Activated T-helper 1 cell treated with Interleukin-2 at 50 U/mL for 16 hours (primary cell): ENCODE results near the gene PEAR1.
A peak's percentile ranks its signal among the peaks of the same experiment; 100 is the strongest.

Experiments used
- DNase-seq: peaks from one replicate; pipeline ENCODE4 v3.0.0-alpha.2; 2020; ENCODE audit warnings: low read depth

The PEAR1 gene

GRCh38 chr1:156859523-156860112 lies 33.9 kb upstream of the PEAR1 start:
- no peak for DNase-seq

- DNase-seq: peak; percentile 30
Measured at GRCh38 chr1:156860113-156860627, 33.3 kb upstream of the PEAR1 start.

- DNase-seq: peak; percentile 39
Measured at GRCh38 chr1:156860628-156861423, 32.7 kb upstream of the PEAR1 start, which contains the start of gene NTRK1. TSS of gene NTRK1 (plus strand) at chr1:156860865. CDS start at chr1:156860935, 70 bp downstream.

GRCh38 chr1:156862584-156862983 lies 30.9 kb upstream of the PEAR1 start:
- no peak for DNase-seq

GRCh38 chr1:156862997-156863599 lies 30.4 kb upstream of the PEAR1 start:
- no peak for DNase-seq

GRCh38 chr1:156863631-156864030 lies 29.9 kb upstream of the PEAR1 start:
- DNase-seq: no peak

- no peak for DNase-seq
Measured at GRCh38 chr1:156864796-156865195, 28.7 kb upstream of the PEAR1 start.

- no peak for DNase-seq
Measured at GRCh38 chr1:156865258-156865657, 28.3 kb upstream of the PEAR1 start.

GRCh38 chr1:156865865-156866248 lies 27.7 kb upstream of the PEAR1 start:
- no peak for DNase-seq

- DNase-seq: no peak
Measured at GRCh38 chr1:156866249-156866909, 27.1 kb upstream of the PEAR1 start.

- DNase-seq: no peak
Measured at GRCh38 chr1:156868341-156868740, 25.2 kb upstream of the PEAR1 start.

- DNase-seq: no peak
Measured at GRCh38 chr1:156869455-156869854, 24.1 kb upstream of the PEAR1 start.

GRCh38 chr1:156873659-156874058 lies 19.9 kb upstream of the PEAR1 start:
- DNase-seq: no peak

- DNase-seq: no peak
Measured at GRCh38 chr1:156874142-156874541, 19.4 kb upstream of the PEAR1 start.

GRCh38 chr1:156874572-156875340 lies 18.8 kb upstream of the PEAR1 start:
- DNase-seq: no peak

- DNase-seq: no peak
Measured at GRCh38 chr1:156875341-156875615, 18.2 kb upstream of the PEAR1 start.

GRCh38 chr1:156876281-156876680 lies 17.2 kb upstream of the PEAR1 start:
- DNase-seq: no peak

- DNase-seq: no peak
Measured at GRCh38 chr1:156877433-156878170, 15.9 kb upstream of the PEAR1 start.

GRCh38 chr1:156879876-156880275 lies 13.6 kb upstream of the PEAR1 start:
- no peak for DNase-seq

- DNase-seq: no peak
Measured at GRCh38 chr1:156880473-156880872, 13.0 kb upstream of the PEAR1 start.

- DNase-seq: no peak
Measured at GRCh38 chr1:156881101-156881500, 12.4 kb upstream of the PEAR1 start.
